Vagina (tissue), 2 donors: ENCODE measurements around the gene KLHL3.

Experiments
- CTCF ChIP-seq, 3 experiments: fragments of 450-650 bp in 2 of 3; fragments of 200-600 bp in 1 of 3; sonication (generic) in 1 of 3; IDR thresholded peaks; one replicate each; pipeline ENCODE4 v1.5.1; 2017 to 2019; ENCODE audit warnings: antibody characterized with exemption in 3 of 3, mild to moderate bottlenecking in 2 of 3, moderate library complexity in 2 of 3
- POLR2A ChIP-seq, 2 donors: fragments of 450-650 bp; IDR thresholded peaks; one replicate each; pipeline ENCODE4 v1.6.1; 2017; ENCODE audit warnings: antibody characterized with exemption in 2 of 2, mild to moderate bottlenecking in 2 of 2, moderate library complexity in 2 of 2

DNA sequence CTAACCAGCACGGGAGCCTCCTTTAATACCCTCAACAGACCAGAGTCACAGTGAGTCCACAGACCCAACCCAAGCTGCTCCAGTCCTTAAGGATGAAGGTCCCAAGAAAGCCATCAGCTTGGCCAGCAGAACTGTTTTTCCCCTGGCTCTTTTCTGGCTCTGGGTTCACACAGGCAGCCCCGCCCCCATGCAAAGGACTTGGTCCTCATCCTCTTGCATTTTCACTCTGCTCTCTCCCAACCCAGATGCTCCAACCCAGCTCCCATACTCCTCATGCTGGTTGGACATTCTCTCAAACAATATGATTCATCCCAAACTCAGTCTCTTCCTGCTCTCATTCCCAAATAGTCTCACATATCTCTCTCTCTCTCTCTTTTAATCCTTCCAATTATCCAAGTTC, 162.5 kb downstream of the KLHL3 start:
- TF ChIP-seq CTCF (IDR thresholded peaks at IDR 0.05) (no peak), POLR2A (IDR thresholded peaks at IDR 0.05) (no peak)
